Stimulated activated CD4-positive, alpha-beta T cell treated with anti-CD3 and anti-CD28 coated beads, Interleukin-1b, Interleukin-23, amount 100 ng/mL, for 48 hours (primary cell): ENCODE measurements around the gene UQCR10.

Experiments used
- DNase-seq: peaks from one replicate; pipeline ENCODE4 v3.0.0-alpha.2; 2020

The UQCR10 gene

DNA sequence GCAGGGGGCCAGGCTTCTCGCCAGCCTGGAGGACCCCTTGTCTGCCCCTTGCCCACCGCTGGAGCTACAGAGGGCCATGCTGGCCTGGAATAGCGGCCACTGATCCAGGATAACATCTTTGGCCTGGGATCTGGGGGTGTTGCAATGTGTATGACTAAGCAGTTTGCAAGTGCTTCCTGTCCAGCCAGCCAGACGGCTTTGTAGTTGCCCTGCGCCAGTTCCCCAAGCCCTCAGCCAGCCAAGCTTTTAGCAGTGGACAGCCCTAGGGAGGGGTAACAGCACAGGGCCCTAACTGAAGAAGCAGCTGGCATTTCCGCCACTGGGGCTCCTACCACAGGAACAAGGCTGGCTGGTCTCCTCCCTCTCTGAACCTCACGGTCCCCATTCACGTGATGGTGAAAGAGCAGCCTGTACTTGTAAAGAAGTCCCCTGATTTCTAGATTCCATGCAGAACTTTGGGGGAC is 32.1 kb downstream of the UQCR10 start:
- no peak for DNase-seq

DNA sequence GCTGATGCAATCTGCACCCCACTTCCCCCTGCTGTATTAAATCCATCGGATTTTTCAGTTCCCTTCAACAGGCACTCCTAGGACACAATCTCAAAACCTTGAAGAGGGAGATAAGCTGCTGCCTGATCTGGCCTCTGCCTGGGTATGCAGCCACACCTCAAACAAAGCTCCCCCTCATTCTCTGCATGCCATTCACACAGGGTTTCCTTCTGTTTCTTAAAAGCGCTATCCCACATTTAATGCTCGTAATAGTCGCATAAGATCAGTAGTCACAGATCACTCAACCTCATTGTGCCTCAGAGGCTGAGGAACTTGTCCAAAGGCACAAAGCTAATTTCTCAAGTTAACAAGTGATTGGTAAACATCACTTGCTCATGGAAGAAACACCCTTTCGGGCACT is 34.0 kb downstream of the UQCR10 start:
- no peak for DNase-seq

DNA sequence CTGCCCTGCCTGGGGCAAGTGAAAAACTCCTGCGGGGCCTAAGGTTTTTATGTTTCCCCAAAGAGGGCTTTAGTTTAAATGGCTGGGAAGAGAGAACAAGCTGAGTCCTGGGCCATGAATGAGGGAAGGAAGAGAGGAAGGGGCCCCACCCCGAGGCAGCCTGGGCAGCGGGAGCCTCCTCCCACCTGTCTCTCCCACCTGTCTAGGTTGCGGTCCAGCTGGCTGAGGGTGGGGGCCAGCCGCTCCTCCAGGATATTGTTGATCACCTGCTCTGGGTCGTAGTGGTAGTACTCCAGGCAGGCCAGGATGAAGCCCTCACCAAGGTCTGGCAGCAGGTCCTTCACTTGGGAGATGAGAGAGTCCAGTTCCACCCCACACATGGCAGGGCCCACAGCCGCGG is 34.6 kb downstream of the UQCR10 start:
- DNase-seq = no peak

DNA sequence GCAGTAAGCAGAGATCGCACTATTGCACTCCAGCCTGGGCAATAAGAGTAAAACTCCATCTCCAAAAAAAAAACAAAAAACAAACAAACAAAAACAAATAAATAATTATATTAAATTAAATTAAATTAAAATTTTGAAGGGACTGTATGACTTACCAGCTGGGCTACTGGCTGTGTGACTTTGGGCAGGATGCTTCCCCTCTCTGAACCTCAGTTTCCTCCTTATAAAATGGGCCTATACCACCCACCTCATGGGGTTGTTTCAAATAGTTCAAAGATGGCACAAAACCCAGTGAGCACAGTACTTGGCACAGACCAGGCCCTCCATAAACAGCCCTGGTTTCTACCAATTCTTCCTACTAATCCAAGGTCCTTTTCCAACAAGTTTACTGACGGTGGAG is 36.0 kb downstream of the UQCR10 start:
- DNase-seq = no peak

DNA sequence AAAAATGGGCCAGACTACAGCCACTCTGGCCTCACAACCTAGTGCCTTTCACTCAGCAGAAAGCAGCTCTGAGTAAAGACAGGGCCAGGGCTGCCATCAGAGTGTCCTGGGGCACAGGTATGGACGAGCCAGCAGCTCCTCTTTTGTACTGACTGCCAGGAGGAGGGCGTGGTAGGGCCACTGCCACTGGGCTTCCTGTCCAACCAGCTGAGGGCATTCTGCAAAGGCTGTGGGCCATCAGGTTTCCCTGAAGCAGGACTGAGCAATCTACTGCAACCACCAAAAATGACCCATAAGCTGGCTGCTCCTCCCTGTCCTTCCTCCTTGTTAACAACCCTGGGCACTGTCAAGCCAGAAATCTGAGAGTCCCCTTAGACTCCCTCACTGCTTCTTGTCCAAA is 37.8 kb downstream of the UQCR10 start:
- DNase-seq = no peak

DNA sequence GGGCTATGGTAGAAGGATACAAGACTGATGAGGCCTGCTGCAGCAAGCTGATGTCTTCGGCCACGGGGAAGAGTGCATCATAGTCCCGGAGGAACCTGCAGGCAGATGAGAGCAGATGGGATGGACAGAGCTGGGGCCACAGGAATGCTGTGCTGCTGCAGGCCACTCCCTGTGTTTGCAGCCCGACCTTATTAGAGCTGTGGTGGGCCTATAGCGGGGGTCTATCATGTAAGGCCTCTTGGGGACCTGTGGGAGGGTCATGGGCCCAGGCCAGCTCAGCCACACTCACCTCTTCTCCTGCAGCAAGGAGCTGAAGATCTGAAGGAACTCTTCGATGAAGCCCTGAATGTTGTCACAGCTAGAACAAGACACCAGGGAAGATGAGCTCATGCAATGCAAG is 39.0 kb downstream of the UQCR10 start:
- DNase-seq = no peak

DNA sequence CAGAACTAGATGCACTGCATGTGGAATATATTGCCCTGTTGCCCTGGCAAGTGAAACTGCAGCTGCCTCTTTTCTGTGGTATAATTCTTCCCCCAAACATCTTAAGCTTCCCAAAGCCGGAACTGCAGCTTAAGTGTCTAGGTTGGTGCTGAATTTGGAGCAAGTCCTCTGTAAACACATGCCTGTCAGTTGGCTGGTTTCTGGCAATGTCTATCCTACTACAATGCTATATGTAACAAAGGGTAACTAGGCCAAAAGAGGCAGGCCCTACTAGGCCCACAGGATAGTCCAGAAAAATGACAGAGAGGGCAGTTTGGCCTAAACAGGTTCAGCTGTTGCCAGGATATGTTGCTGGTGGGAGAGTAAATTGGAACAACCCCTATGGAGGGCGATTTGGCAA is 43.0 kb downstream of the UQCR10 start:
- DNase-seq = no peak

DNA sequence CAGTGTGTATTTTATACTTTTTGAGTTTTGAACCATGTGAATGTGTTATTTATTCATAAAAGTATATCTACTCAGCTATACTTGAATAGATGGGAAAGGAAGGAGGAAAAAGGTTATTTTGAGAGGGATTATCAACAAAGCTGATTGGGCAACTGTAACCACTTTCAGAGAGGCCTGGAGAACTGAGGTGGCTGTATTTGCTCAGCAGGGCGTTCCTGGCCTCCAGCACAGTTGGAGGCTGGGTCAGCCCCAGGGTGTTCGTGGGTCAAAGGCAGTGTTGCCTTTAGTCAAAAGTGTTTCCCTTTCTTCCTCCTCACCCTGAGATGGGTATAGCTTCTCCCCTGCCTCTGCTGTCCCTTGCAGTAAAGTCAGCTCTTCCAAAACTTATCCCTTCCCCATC is 44.2 kb downstream of the UQCR10 start:
- no peak for DNase-seq

DNA sequence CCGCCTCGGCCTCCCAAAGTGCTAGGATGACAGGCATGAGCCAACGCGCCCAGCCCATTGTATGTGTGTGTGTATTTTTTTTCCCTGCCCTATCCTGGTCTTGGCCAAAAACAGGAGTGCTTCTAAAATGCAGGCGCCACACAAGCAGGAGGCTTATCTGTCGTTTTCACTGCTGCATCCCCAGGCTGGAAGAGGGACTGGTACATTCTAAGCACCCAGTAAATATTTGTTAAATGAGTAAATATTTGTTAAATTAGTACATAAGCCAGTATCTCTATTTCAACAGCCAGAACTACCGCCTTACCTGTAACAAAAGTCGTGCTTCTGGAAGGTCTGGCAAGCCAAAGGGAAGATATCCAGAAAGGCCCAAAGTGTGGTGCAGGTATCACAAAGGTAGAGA is 46.0 kb downstream of the UQCR10 start:
- DNase-seq = no peak

DNA sequence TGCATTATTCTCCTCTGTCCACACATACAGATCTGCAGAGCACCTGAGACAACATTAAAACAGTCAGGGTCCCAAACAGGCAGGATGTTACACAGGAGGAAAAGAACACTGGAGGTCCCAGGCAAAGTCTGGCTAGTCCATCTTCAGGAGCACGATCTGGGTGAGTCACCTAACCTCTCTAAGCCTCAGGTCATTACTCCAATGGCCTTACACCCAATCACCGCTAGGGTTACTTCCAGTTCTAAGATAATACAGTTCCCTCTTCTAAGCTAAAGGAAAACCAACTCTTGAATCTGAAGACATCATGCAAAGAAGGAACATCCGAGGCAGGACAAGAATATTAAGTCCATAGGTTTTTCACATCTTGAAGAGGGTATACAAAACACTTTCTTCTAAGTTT is 46.4 kb downstream of the UQCR10 start:
- no peak for DNase-seq

DNA sequence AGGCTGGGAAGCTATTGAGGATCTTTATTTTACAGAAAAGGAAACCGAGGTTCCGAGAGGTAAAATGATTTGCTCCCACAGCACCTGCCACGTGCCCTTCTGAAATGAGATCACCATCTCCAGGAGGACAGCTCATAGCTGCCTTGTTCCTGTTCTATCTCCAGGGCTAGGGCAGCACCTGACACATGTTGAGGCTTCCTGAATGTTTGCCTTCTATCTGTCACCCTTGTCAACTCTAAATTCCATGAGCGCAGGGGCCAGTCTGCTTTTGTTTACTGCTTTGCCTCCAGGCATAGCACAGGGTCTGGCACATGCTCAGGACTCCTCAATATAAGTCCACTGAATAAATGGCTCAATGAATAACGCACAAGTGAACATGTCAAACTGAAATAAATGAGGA is 46.8 kb downstream of the UQCR10 start:
- DNase-seq = no peak

DNA sequence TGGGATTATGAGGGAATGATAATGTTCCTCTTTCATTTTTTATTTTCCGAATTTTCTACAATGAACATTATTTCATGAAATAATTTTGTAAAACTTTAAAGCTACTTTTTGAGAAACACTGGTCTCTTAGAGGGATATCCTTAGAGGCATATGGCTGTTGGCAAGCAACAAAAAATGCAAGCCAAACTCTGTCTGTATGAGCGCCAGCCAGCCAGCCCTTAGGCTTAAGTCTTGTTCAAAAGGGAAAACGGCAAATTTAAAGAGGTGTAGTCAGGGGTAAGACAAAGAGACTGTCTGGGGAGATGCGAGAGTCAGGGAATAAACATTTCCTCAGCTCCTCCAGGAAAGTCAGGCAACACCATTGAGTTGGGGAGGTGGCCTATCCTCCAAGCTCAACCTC is 48.4 kb downstream of the UQCR10 start:
- DNase-seq = no peak

DNA sequence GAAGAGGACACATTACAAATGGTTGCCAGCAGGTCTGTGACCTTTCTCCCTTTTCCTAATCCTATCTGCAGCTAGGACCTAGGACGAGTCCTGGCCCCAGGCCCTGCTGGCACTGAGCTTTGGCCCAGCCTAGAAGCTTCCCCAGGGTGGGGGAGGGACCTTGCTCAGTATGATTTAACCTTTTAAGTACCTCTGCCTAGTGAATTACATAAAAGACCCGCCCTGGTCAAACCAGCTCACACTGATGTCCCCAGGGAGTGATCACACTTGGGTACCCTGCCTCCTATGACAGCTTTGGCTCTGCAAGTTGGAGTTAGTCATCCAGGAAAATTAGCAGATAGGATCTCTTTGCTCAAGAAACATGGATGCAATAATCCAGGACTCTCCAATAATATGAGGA is 49.0 kb downstream of the UQCR10 start:
- no peak for DNase-seq

DNA sequence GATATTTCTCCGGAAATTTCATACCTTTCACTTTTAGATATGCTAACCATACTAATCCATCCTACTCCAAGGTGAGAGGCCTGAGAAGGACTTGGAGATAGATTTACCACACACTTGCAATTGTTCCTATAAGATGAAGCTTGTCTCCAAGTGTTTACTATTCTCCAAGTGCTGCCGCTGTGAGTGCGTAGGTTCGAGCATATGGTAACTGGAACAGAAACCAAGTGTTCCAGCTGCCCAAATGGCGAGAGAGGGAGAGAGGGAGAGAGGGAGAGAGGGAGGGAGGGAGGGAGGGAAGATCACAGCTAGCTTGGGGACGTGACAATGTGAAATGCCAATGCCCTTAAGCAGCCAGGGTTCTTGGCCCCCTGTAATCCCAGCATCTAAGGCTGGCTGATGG is 49.4 kb downstream of the UQCR10 start:
- no peak for DNase-seq

DNA sequence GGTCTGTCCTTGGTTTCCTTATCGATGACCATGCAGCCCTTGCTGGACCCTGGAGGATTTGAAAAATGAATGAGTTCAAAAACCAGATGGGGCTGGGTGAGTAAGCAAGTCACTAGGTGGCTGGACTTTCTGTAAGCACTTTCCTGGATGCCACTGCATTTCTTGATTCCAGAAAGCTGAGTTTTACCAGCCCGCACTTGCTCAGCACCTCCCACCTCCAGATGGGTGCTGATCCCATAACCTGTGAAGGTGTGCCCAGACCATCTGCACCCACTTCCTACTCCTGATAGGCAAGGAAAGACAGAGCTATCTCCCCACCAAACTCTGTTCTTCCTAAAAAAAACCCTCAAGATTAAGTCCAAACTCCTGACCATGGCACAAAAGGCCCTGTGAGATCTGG is 49.8 kb downstream of the UQCR10 start:
- DNase-seq = no peak

DNA sequence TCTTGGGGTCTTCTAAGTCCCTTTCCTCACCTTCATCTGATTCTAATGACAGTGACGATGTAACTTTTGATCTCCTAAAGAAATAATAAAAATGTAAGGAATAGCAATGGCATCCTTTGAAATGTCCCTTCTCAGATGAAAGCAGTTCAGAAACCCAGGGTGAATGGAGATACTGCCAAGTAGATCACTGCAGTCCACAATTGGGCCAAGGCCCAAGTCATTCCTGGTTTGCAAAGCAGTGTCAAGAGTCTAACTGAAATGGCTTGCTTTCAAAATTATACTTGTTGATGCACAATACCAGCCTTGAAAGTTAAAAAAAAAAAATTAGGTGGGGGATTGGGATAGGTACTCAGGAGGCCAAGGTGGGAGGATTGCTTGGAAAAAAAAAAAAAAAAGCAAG is 50.6 kb downstream of the UQCR10 start:
- no peak for DNase-seq

DNA sequence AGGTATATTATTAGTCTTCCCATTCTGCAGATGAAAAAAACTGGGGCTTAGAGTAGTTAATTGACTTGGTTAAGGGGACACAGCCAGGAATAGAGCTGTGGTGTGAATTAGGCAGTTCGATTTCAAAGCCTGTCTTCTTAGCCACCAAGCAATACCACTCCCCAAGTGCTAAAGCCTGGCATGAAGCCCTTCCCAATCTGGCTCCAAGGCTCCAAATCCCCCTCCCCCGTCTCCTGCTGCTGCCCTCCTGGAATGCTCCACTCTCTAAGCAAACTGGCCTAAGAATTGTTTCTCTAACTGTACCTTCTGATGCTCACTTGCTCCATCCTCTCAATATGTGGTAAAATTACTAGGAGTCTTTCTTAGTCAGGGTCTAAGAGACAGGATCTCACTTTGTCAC is 52.3 kb downstream of the UQCR10 start:
- DNase-seq = no peak
